AG04450 (cell line): ENCODE data around the gene H3-3A. TPM values are rescaled to one million over a fixed set of nuclear protein-coding genes. Genes with fewer than 3 reads are reported as not detected.

Experiments used
- CTCF ChIA-PET: fragments of 300-600, 350-600 bp; formaldehyde crosslinking; extraction: SDS; loops from one replicate; lab custom pipeline; 2022; ENCODE audit warnings: antibody characterized with exemption, inconsistent platforms; lab: Charles Lee
- POLR2A ChIA-PET: fragments of 350-600 bp; formaldehyde crosslinking; extraction: SDS; loops from one replicate; lab custom pipeline; 2021; ENCODE audit warnings: antibody characterized with exemption, inconsistent platforms; lab: Yijun Ruan, JAX
- DNase-seq: peaks from one replicate; pipeline ENCODE4 v3.0.0-alpha.2; 2011; ENCODE audit warnings: low read depth, low spot score
- H3K27ac ChIP-seq: one replicate; pipeline ENCODE4 v1.5.1; 2012; ENCODE audit warnings: low read depth, low read length, control low read depth
- H3K27me3 ChIP-seq: one replicate; pipeline ENCODE4 v1.6.0; 2012; ENCODE audit warnings: low read length; ENCODE audit not compliant: control insufficient read depth, insufficient read depth
- H3K4me3 ChIP-seq: 2 replicates; pipeline ENCODE4 v1.5.1; 2011; ENCODE audit warnings: mild to moderate bottlenecking, low read depth, low read length, control low read depth
- H3K9me3 ChIP-seq: 2 replicates; pipeline ENCODE4 v1.5.1; 2012; ENCODE audit warnings: low read length; ENCODE audit not compliant: control insufficient read depth, insufficient read depth
- CTCF ChIP-seq: IDR thresholded peaks from 2 replicates; pipeline ENCODE4 v1.5.1; 2011; ENCODE audit warnings: low read depth, low read length, control low read depth, inconsistent platforms
- polyA plus RNA-seq: library from polyadenylated mRNA; depleted of rRNA; stranded (reverse); fragments of >200 nt; gene quantifications from 2 replicates; pipeline ENCODE4 v1.2.3, GENCODE V29; 2011

H3-3A gene
- polyA plus RNA-seq, 1 experiment, result 330 TPM

GRCh38 chr1:226063224-226063976, 884 bp downstream of the H3-3A start:
- DNase-seq, result no peak
- POLR2A ChIA-PET, result interaction anchor here (0.6 to 2.8 kb wide), 15 partner anchors 9 to 1139 kb away, joined by 3 to 40 read pairs (median 6); partner anchors contain the start of genes PYCR2 and SDE2
- Histone ChIP-seq H3K27ac (peak overlapping the region; percentile 99), H3K9me3 (peaks cover 5% of the 10 kb centered on the region; the same call in 1 of the 2 replicates), H3K4me3 (peak overlapping the region; percentile 85), H3K27me3 (no peaks in the 10 kb centered on the region)
- TF ChIP-seq CTCF, result no peak
- CTCF ChIA-PET, result interaction anchor here (1.1 kb wide), 2 partner anchors 44 to 69 kb away, joined by 3 to 4 read pairs; no protein-coding TSS in a partner anchor

- TF ChIP-seq CTCF, result peak; percentile 70
- Histone ChIP-seq H3K27ac (peak overlapping the region; percentile 99), H3K4me3 (peak overlapping the region; percentile 85), H3K9me3 (peaks cover 5% of the 10 kb centered on the region; the same call in 1 of the 2 replicates), H3K27me3 (no peaks in the 10 kb centered on the region)
- ChIA-PET CTCF (interaction anchor here (0.5 to 6.1 kb wide), 59 partner anchors 9 to 1896 kb away, joined by 3 to 104 read pairs (median 6); partner anchors contain the start of genes LIN9, PARP1 and SDE2), POLR2A (interaction anchor here (0.6 to 2.2 kb wide), 5 partner anchors 19 to 64 kb away, joined by 3 to 35 read pairs (median 5); no protein-coding TSS in a partner anchor)
- DNase-seq, result no peak
Measured at GRCh38 chr1:226063977-226064815, 1.7 kb downstream of the H3-3A start.

DNA sequence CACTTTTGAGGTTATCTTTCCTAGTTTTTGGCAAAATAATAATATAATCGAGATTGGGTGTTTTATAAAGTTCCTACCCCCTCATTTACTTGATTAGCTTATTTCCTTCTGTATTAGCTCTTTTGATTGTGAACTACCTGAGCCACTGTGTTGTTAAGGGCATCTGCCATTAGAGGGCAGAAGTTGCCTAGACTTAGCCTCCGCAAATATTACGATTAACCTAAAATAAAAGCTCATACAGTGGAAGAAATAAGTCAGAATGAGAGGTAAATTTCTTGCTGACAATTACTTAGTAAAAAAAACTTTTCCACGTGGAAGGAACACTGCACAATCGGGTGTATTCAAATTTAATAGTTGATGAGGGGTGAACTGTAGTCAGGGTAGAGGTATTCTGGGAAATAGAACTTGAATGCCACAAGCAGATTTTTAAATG, 2.3 kb downstream of the H3-3A start:
- no peak for DNase-seq
- TF ChIP-seq CTCF, result peak; percentile 86
- H3K4me3 ChIP-seq, result peak overlapping the region; percentile 85
- ChIA-PET POLR2A (interaction anchor here (0.6 to 1.1 kb wide), 4 partner anchors 19 to 65 kb away, joined by 3 to 6 read pairs (median 5); no protein-coding TSS in a partner anchor), CTCF (interaction anchor here (0.5 to 6.1 kb wide), 65 partner anchors 9 to 1896 kb away, joined by 3 to 104 read pairs (median 5); partner anchors contain the start of genes LIN9, PARP1 and SDE2)
- H3K27ac ChIP-seq, result no peak overlapping the region
- H3K27me3 ChIP-seq, result no peaks in the 10 kb centered on the region
- peaks cover 5% of the 10 kb centered on the region; the same call in 1 of the 2 replicates for H3K9me3 ChIP-seq

DNA sequence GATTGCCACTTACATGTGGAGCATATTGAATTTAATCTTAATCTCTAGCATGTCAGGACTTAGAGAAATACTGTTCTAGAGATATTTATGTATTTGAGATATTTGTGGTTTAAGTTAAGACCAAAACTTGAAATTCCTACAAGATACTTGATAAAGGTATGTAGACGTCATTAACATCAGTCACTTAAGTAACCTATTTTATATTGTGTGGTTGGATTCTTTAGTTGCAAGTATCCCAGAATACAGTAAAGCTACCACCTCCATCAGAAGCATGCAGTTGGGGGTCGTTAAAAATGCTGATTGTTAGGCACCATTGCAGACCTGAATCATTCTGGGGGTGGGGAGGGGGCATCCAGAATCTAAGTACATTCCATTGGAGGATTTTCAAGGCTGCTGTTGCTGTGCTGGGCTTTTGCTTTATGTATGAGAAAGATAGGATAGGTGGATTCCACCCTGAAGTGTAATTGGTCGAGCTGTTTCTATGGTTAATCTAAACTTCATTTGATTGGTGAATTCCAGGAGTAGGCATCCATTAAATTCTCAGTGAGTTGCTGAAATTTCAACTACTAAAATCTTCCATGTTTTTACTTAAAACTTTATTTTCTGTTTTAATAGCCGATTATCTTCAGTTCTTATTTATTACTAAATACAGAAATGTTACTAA, 4.0 kb downstream of the H3-3A start:
- CTCF ChIA-PET, result interaction anchor here (1.1 to 6.1 kb wide), 6 partner anchors 11 to 79 kb away, joined by 3 to 104 read pairs (median 42); no protein-coding TSS in a partner anchor
- no peak overlapping the region for H3K27ac ChIP-seq
- H3K27me3 ChIP-seq, result no peaks in the 10 kb centered on the region
- no peak for TF ChIP-seq CTCF
- DNase-seq, result no peak
- POLR2A ChIA-PET, result interaction anchor here (0.9 kb wide), 1 partner anchor 11 kb away, joined by 3 read pairs; no protein-coding TSS in a partner anchor
- H3K9me3 ChIP-seq, result peaks cover 5% of the 10 kb centered on the region; the same call in 1 of the 2 replicates
- no peak overlapping the region for H3K4me3 ChIP-seq
